HEK293T (cell line): ENCODE results near the gene NUDT17.

Experiments used
- CTCF ChIA-PET: fragments of 350-600 bp; formaldehyde crosslinking; extraction: SDS; loops from one replicate; lab custom pipeline; 2021; ENCODE audit warnings: antibody characterized with exemption, inconsistent platforms; lab: Yijun Ruan, JAX
- POLR2A ChIA-PET: fragments of 350-600 bp; formaldehyde crosslinking; extraction: SDS; loops from one replicate; lab custom pipeline; 2020; ENCODE audit warnings: antibody characterized with exemption, inconsistent platforms; lab: Yijun Ruan, JAX
- DNase-seq: peaks from one replicate; pipeline ENCODE4 v3.0.0; 2012; ENCODE audit warnings: mixed read lengths; ENCODE audit errors: extremely low spot score
- ARNT ChIP-seq: fragments of 450-650 bp; IDR thresholded peaks from 2 replicates; pipeline ENCODE4 v1.6.1; 2017; ENCODE audit warnings: mild to moderate bottlenecking
- BHLHE40 ChIP-seq: fragments of 450-650 bp; IDR thresholded peaks from 2 replicates; pipeline ENCODE4 v1.6.1; 2016; ENCODE audit warnings: mild to moderate bottlenecking, moderate library complexity, borderline replicate concordance
- CTBP1 ChIP-seq: fragments of 450-650 bp; IDR thresholded peaks from 2 replicates; pipeline ENCODE4 v1.6.1; 2016; ENCODE audit warnings: borderline replicate concordance
- ELF4 ChIP-seq: fragments of 450-650 bp; IDR thresholded peaks from 2 replicates; pipeline ENCODE4 v1.6.1; 2017; ENCODE audit warnings: antibody characterized with exemption
- FOXA1 ChIP-seq: fragments of 450-650 bp; IDR thresholded peaks from 2 replicates; pipeline ENCODE4 v1.6.1; 2016; ENCODE audit warnings: mild to moderate bottlenecking
- FOXK2 ChIP-seq: fragments of 450-650 bp; IDR thresholded peaks from 2 replicates; pipeline ENCODE4 v1.6.1; 2016; ENCODE audit warnings: mild to moderate bottlenecking
- FOXM1 ChIP-seq: fragments of 450-650 bp; IDR thresholded peaks from 2 replicates; pipeline ENCODE4 v1.6.1; 2017; ENCODE audit warnings: mild to moderate bottlenecking, borderline replicate concordance
- HDGF ChIP-seq: fragments of 450-650 bp; IDR thresholded peaks from 2 replicates; pipeline ENCODE4 v1.6.1; 2017; ENCODE audit warnings: antibody characterized with exemption, borderline replicate concordance
- L3MBTL2 ChIP-seq: fragments of 450-650 bp; conservative IDR thresholded peaks from 2 replicates; pipeline ENCODE4 v1.6.1; 2016; ENCODE audit warnings: mild to moderate bottlenecking
- LEF1 ChIP-seq: fragments of 450-650 bp; IDR thresholded peaks from 2 replicates; pipeline ENCODE4 v1.6.1; 2017; ENCODE audit warnings: mild to moderate bottlenecking, borderline replicate concordance
- NFRKB ChIP-seq: fragments of 450-650 bp; IDR thresholded peaks from 2 replicates; pipeline ENCODE4 v1.6.1; 2016; ENCODE audit warnings: mild to moderate bottlenecking, moderate library complexity
- PKNOX1 ChIP-seq: fragments of 450-650 bp; IDR thresholded peaks from 2 replicates; pipeline ENCODE4 v1.6.1; 2016
- SP1 ChIP-seq: fragments of 450-650 bp; IDR thresholded peaks from 2 replicates; pipeline ENCODE4 v1.6.1; 2017
- SUZ12 ChIP-seq: fragments of 450-650 bp; IDR thresholded peaks from 2 replicates; pipeline ENCODE4 v1.6.1; 2016; ENCODE audit warnings: mild to moderate bottlenecking
- TARDBP ChIP-seq: fragments of 450-650 bp; IDR thresholded peaks from 2 replicates; pipeline ENCODE4 v1.6.1; 2016
- ZNF384 ChIP-seq: fragments of 450-650 bp; IDR thresholded peaks from 2 replicates; pipeline ENCODE4 v1.6.1; 2016

Gene NUDT17

GRCh38 chr1:145885738-145886287 lies 40.4 kb downstream of the NUDT17 start, which contains the start of gene ANKRD35:
Gene ANKRD35, minus strand, starts transcription at chr1:145885866. Its CDS starts 108 bp downstream, at chr1:145885758.
- peak; percentile 95 for DNase-seq
- TF ChIP-seq HDGF (no peak), FOXA1 (no peak), ARNT (no peak), ZNF384 (no peak), PKNOX1 (peak; percentile 46; the same call in 1 of the 2 replicates), SP1 (peak; percentile 41; the same call in 1 of the 2 replicates)

GRCh38 chr1:145886390-145886789 lies 41.0 kb downstream of the NUDT17 start:
- no peak for DNase-seq
- CTCF ChIA-PET, result interaction anchor here (0.6 to 2.7 kb wide), 6 partner anchors 21 to 141 kb away, joined by 3 to 8 read pairs (median 4); partner anchors contain the start of genes NUDT17 and PIAS3
- POLR2A ChIA-PET, result interaction anchor here (1.0 to 2.8 kb wide), 2 partner anchors 27 to 78 kb away, joined by 4 to 16 read pairs; partner anchors contain the start of genes ANKRD34A, PIAS3 and POLR3GL
- no peak for TF ChIP-seq CTBP1
- TF ChIP-seq ZNF384, result peak; percentile 62
- TF ChIP-seq FOXM1, result no peak
- TF ChIP-seq SP1, result no peak

More at GRCh38 chr1:145885738-145886287, 40.4 kb downstream of the NUDT17 start, which contains the start of gene ANKRD35:
- CTCF ChIA-PET, result interaction anchor here (0.6 to 2.7 kb wide), 5 partner anchors 22 to 82 kb away, joined by 3 to 8 read pairs (median 4); partner anchors contain the start of genes ITGA10, NUDT17 and PIAS3
- POLR2A ChIA-PET, result interaction anchor here (1.0 to 2.8 kb wide), 2 partner anchors 27 to 78 kb away, joined by 4 to 16 read pairs; partner anchors contain the start of genes ANKRD34A, PIAS3 and POLR3GL

- no peak for DNase-seq
- TF ChIP-seq ARNT (no peak), FOXK2 (no peak)
- ChIA-PET CTCF (interaction anchor here (0.6 to 2.7 kb wide), 3 partner anchors 41 to 141 kb away, joined by 4 to 8 read pairs (median 4); partner anchors contain the start of gene NUDT17), POLR2A (interaction anchor here (2.8 kb wide), 1 partner anchor 28 kb away, joined by 16 read pairs; the partner anchor contains the start of gene PIAS3)
Measured at GRCh38 chr1:145886816-145887215, 41.4 kb downstream of the NUDT17 start.

GRCh38 chr1:145887631-145888030 lies 42.2 kb downstream of the NUDT17 start:
- CTCF ChIA-PET, result interaction anchor here (0.5 to 2.7 kb wide), 2 partner anchors 42 to 89 kb away, joined by 4 to 8 read pairs; partner anchors contain the start of gene NUDT17
- TF ChIP-seq ARNT (no peak), LEF1 (no peak), BHLHE40 (no peak), FOXK2 (no peak), FOXM1 (no peak), SP1 (no peak), ELF4 (no peak), HDGF (no peak), SUZ12 (no peak), NFRKB (no peak), L3MBTL2 (no peak), PKNOX1 (no peak), TARDBP (no peak), CTBP1 (no peak), ZNF384 (no peak), FOXA1 (no peak)

GRCh38 chr1:145889722-145890121 lies 44.3 kb downstream of the NUDT17 start:
- DNase-seq, result no peak
- ChIA-PET CTCF (no interaction called here), POLR2A (no interaction called here)
- TF ChIP-seq CTBP1 (no peak), SUZ12 (no peak), SP1 (no peak), FOXK2 (no peak), HDGF (no peak)

More at GRCh38 chr1:145887631-145888030, 42.2 kb downstream of the NUDT17 start:
- no peak for DNase-seq
- POLR2A ChIA-PET, result interaction anchor here (1.0 to 2.8 kb wide), 2 partner anchors 15 to 29 kb away, joined by 3 to 16 read pairs; partner anchors contain the start of gene PIAS3

- TF ChIP-seq NFRKB (no peak), SP1 (no peak), SUZ12 (no peak), FOXA1 (no peak), LEF1 (no peak), L3MBTL2 (no peak), TARDBP (no peak), HDGF (no peak), ELF4 (no peak), BHLHE40 (no peak), CTBP1 (no peak), ARNT (no peak), ZNF384 (no peak), FOXM1 (no peak)
- no peak for DNase-seq
- POLR2A ChIA-PET, result interaction anchor here (0.9 to 2.9 kb wide), 10 partner anchors 12 to 145 kb away, joined by 3 to 25 read pairs (median 8); partner anchors contain the start of genes ANKRD34A, ITGA10, LIX1L and NUDT17
- CTCF ChIA-PET, result interaction anchor here (0.8 to 3.5 kb wide), 22 partner anchors 8 to 146 kb away, joined by 3 to 50 read pairs (median 5); partner anchors contain the start of genes ITGA10, NUDT17 and PIAS3
Measured at GRCh38 chr1:145891143-145891542, 45.7 kb downstream of the NUDT17 start.
